Panc1 (cell line): ENCODE results near the gene DDX31. TPM values are rescaled to one million over a fixed set of nuclear protein-coding genes. Genes with fewer than 3 reads are reported as not detected.

Source experiments
- ATAC-seq: fragments of 200-7000 bp; cut with Tn5 transposase; 2 replicates; pipeline ENCODE4 v1.9.1; 2020; ENCODE audit warnings: mild to moderate bottlenecking, moderate library complexity
- BruUV-seq: library from RNA; stranded (reverse); fragments of 400-500 nt; replicated peaks from 2 replicates; lab custom pipeline; 2021; lab: Mats Ljungman, UMichigan
- CTCF ChIA-PET: fragments of 300-600 bp; sonication (Branson Sonifier 250); formaldehyde crosslinking; loops from one replicate; lab custom pipeline; 2022; ENCODE audit warnings: antibody characterized with exemption; lab: Charles Lee
- POLR2A ChIA-PET: fragments of 300-600 bp; sonication (Branson Sonifier 250); formaldehyde crosslinking; loops from one replicate; lab custom pipeline; 2022; ENCODE audit warnings: antibody characterized with exemption; lab: Charles Lee
- DNase-seq: peaks from one replicate; pipeline ENCODE4 v3.0.0-alpha.2; 2010; ENCODE audit warnings: low read depth, low spot score
- H3K27ac ChIP-seq: 2 replicates; pipeline ENCODE4 v1.5.1; 2011; ENCODE audit warnings: mild to moderate bottlenecking, low read length, inconsistent platforms
- H3K27me3 ChIP-seq: fragments of 200-500 bp; sonication (Bioruptor generic); 2 replicates; pipeline ENCODE4 v1.6.0; 2014; ENCODE audit warnings: low read length, inconsistent platforms; ENCODE audit not compliant: control insufficient read depth, insufficient read depth
- H3K36me3 ChIP-seq: fragments of 200-500 bp; sonication (Bioruptor generic); 2 replicates; pipeline ENCODE4 v1.5.1; 2014; ENCODE audit warnings: inconsistent platforms, mild to moderate bottlenecking, low read length, moderate library complexity; ENCODE audit not compliant: control insufficient read depth, insufficient read depth
- H3K4me1 ChIP-seq: 2 replicates; pipeline ENCODE4 v1.5.1; 2011; ENCODE audit warnings: inconsistent platforms, mild to moderate bottlenecking, low read length, moderate library complexity; ENCODE audit not compliant: control insufficient read depth, insufficient read depth
- H3K4me3 ChIP-seq, 2 experiments: 2 replicates each; pipeline ENCODE4 v1.5.1; 2011 to 2012; ENCODE audit warnings: low read depth in 2 of 2, low read length in 2 of 2, mild to moderate bottlenecking in 2 of 2, inconsistent platforms in 1 of 2, moderate library complexity in 1 of 2
- H3K9me3 ChIP-seq: fragments of 200-500 bp; sonication (Bioruptor generic); 2 replicates; pipeline ENCODE4 v1.5.1; 2014; ENCODE audit warnings: low read depth, mild to moderate bottlenecking, inconsistent platforms, low read length, moderate library complexity; ENCODE audit not compliant: control insufficient read depth, insufficient read depth
- POLR2AphosphoS5 ChIP-seq: IDR thresholded peaks from 2 replicates; pipeline ENCODE4 v1.6.1; 2012; ENCODE audit warnings: mild to moderate bottlenecking, low read depth, low read length, moderate library complexity
- SIN3A ChIP-seq: IDR thresholded peaks from 2 replicates; pipeline ENCODE4 v1.6.1; 2012; ENCODE audit warnings: low read depth, mild to moderate bottlenecking, low read length, moderate library complexity, borderline replicate concordance; ENCODE audit not compliant: insufficient read depth
- TCF7L2 ChIP-seq: IDR thresholded peaks from 2 replicates; pipeline ENCODE4 v1.6.1; 2011; ENCODE audit warnings: mild to moderate bottlenecking, low read depth, low read length, inconsistent platforms
- in situ Hi-C: cut with HindIII; loops from 2 replicates; pipeline ENCODE4 v1.10.0; 2016; ENCODE audit warnings: low sequenced_read_pairs, low pct_unique_long_range_greater_than_20kb
- intact Hi-C: fragments of 100-400 bp; cut with micrococcal nuclease; formaldehyde crosslinking; loops from one replicate; pipeline ENCODE4 v1.10.0; 2022; ENCODE audit not compliant: unreplicated experiment
- total RNA-seq: library from RNA; stranded (reverse); gene quantifications from one replicate; pipeline ENCODE4 v1.2.1, GENCODE V29; 2021; ENCODE audit not compliant: unreplicated experiment
- TF ChIP-seq, protein P1 (sequence below), 2 experiments: IDR thresholded peaks; 2 replicates each; pipeline ENCODE4 v1.6.1; 2011 to 2012; ENCODE audit warnings: low read depth in 2 of 2, control low read depth in 1 of 2, low read length in 1 of 2, mild to moderate bottlenecking in 1 of 2, moderate library complexity in 1 of 2; ENCODE audit not compliant: insufficient read depth in 1 of 2
- TF ChIP-seq, protein P2 (sequence below): fragments of 450-650 bp; IDR thresholded peaks from 2 replicates; pipeline ENCODE4 v1.5.1; 2017; ENCODE audit warnings: mild to moderate bottlenecking

The DDX31 gene
- total RNA-seq, 1 experiment from 2014 or later: 17.5 TPM

DNA sequence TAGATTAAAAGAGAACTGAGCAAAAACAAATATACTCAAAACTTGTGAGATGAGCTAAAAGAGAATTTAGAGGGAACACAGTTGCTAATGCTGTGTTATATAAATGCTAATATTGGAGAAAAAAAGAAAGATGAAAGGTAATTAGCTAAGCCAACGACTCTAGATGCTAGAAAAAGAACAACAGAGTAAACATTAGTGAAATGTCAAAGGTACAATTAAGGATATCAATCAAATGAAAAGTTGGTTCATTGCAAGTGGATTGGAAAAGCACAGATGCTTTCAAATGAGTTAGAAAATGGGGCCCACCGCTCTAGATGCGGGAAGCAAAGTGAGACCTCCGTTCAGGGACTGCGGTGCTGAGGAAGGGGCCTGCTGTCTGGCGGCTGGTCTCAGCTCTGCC is 105.3 kb downstream of the DDX31 start:
- POLR2A ChIA-PET: interaction anchor here (0.6 kb wide), 1 partner anchor 142 kb away, joined by 8 read pairs; no protein-coding TSS in a partner anchor
- H3K27ac ChIP-seq: no peak overlapping the region
- ATAC-seq (no peak), DNase-seq (no peak)
- TF ChIP-seq TCF7L2: no peak
- no peak for TF ChIP-seq POLR2AphosphoS5
- no TSS peak for BruUV-seq
- H3K4me1 ChIP-seq: no peaks in the 10 kb centered on the region
- no peaks in the 10 kb centered on the region for H3K36me3 ChIP-seq
- in situ Hi-C loops (no loop called here), intact Hi-C loops (no loop called here)
- H3K9me3 ChIP-seq: no peaks in the 10 kb centered on the region
- no peaks in the 10 kb centered on the region for H3K27me3 ChIP-seq
- CTCF ChIA-PET: interaction anchor here (1.6 kb wide), 1 partner anchor 57 kb away, joined by 5 read pairs; no protein-coding TSS in a partner anchor
- H3K4me3 ChIP-seq: no peak overlapping the region

DNA sequence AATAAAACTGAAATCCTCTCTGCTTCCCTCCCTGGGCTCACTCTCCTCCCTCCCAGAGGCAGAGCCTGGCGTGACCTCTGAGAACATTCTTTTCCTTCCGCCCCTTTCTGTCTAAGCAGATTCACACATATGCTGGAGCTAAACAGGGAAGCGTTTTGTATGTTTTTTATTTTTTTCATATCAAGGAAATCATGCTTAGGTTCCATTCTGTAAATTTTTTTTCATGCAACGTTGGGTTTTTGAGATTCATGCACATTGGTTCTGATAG is 107.5 kb downstream of the DDX31 start:
- no peaks in the 10 kb centered on the region for H3K36me3 ChIP-seq
- H3K4me3 ChIP-seq: no peak overlapping the region
- in situ Hi-C loops: no loop called here
- intact Hi-C loops: no loop called here
- ATAC-seq (no peak), DNase-seq (no peak)
- no peaks in the 10 kb centered on the region for H3K4me1 ChIP-seq
- H3K27me3 ChIP-seq: no peaks in the 10 kb centered on the region
- BruUV-seq: no TSS peak
- ChIA-PET CTCF (no interaction called here), POLR2A (no interaction called here)
- no peak overlapping the region for H3K27ac ChIP-seq
- no peaks in the 10 kb centered on the region for H3K9me3 ChIP-seq
- TF ChIP-seq SIN3A (no peak), POLR2AphosphoS5 (no peak), TCF7L2 (no peak)
- TF ChIP-seq, protein P1, sequence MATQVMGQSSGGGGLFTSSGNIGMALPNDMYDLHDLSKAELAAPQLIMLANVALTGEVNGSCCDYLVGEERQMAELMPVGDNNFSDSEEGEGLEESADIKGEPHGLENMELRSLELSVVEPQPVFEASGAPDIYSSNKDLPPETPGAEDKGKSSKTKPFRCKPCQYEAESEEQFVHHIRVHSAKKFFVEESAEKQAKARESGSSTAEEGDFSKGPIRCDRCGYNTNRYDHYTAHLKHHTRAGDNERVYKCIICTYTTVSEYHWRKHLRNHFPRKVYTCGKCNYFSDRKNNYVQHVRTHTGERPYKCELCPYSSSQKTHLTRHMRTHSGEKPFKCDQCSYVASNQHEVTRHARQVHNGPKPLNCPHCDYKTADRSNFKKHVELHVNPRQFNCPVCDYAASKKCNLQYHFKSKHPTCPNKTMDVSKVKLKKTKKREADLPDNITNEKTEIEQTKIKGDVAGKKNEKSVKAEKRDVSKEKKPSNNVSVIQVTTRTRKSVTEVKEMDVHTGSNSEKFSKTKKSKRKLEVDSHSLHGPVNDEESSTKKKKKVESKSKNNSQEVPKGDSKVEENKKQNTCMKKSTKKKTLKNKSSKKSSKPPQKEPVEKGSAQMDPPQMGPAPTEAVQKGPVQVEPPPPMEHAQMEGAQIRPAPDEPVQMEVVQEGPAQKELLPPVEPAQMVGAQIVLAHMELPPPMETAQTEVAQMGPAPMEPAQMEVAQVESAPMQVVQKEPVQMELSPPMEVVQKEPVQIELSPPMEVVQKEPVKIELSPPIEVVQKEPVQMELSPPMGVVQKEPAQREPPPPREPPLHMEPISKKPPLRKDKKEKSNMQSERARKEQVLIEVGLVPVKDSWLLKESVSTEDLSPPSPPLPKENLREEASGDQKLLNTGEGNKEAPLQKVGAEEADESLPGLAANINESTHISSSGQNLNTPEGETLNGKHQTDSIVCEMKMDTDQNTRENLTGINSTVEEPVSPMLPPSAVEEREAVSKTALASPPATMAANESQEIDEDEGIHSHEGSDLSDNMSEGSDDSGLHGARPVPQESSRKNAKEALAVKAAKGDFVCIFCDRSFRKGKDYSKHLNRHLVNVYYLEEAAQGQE (IDR thresholded peaks at IDR 0.05; ENCODE audit: insufficient read depth in 1 of 2, low read depth in 2 of 2, low read length in 1 of 2): no peak
- TF ChIP-seq, protein P2, sequence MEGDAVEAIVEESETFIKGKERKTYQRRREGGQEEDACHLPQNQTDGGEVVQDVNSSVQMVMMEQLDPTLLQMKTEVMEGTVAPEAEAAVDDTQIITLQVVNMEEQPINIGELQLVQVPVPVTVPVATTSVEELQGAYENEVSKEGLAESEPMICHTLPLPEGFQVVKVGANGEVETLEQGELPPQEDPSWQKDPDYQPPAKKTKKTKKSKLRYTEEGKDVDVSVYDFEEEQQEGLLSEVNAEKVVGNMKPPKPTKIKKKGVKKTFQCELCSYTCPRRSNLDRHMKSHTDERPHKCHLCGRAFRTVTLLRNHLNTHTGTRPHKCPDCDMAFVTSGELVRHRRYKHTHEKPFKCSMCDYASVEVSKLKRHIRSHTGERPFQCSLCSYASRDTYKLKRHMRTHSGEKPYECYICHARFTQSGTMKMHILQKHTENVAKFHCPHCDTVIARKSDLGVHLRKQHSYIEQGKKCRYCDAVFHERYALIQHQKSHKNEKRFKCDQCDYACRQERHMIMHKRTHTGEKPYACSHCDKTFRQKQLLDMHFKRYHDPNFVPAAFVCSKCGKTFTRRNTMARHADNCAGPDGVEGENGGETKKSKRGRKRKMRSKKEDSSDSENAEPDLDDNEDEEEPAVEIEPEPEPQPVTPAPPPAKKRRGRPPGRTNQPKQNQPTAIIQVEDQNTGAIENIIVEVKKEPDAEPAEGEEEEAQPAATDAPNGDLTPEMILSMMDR: no peak

DNA sequence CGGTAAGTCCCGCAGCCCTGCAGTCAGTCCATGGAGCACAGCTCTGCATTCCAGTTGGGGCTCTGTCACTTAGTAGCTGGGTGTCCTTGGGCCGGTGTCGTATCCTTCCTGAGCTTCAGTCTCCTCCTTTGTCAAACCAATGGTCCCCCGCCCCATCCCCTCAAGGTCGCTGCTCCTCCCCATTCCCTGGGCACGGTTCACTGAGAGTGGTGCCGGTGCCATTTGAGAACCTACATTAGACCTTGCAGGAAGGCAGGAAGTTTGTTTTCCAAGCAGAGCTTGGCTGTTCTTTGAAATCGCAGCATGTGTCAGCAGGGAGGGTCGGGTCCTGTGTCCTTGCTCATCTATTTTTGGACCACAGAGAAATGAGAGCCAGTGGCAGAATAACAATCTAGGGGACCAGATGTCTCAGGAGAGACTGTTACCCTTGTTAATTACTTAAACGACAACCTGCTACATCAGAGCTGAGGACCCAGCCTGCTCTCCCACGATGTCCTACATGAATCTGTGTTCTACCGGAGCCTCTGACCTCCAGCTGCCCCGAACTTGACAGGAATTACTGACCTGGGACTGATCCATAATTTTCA is 109.1 kb downstream of the DDX31 start:
- in situ Hi-C loops (no loop called here), intact Hi-C loops (no loop called here)
- Histone ChIP-seq H3K27me3 (no peaks in the 10 kb centered on the region), H3K9me3 (no peaks in the 10 kb centered on the region), H3K4me1 (no peaks in the 10 kb centered on the region), H3K27ac (no peak overlapping the region), H3K4me3 (no peak overlapping the region), H3K36me3 (no peaks in the 10 kb centered on the region)
- CTCF ChIA-PET: interaction anchor here (0.8 kb wide), 1 partner anchor 59 kb away, joined by 8 read pairs; no protein-coding TSS in a partner anchor
- DNase-seq (no peak), ATAC-seq (no peak)
- no TSS peak for BruUV-seq
- TF ChIP-seq POLR2AphosphoS5: no peak
- POLR2A ChIA-PET: interaction anchor here (0.6 kb wide), 1 partner anchor 68 kb away, joined by 3 read pairs; no protein-coding TSS in a partner anchor
